H1 (cell line): ENCODE data around the gene ORAI3. TPM values are rescaled to one million over a fixed set of nuclear protein-coding genes. Genes with fewer than 3 reads are reported as not detected.
A peak's percentile ranks its signal among the peaks of the same experiment; 100 is the strongest.

ENCODE experiments used
- CTCF ChIA-PET: fragments of 300-600 bp; sonication (Branson Sonifier 250); formaldehyde crosslinking; loops from one replicate; lab custom pipeline; 2021; ENCODE audit not compliant: partially characterized antibody; lab: Charles Lee
- POLR2A ChIA-PET: fragments of 300-600 bp; sonication (Branson Sonifier 250); formaldehyde crosslinking; loops from one replicate; lab custom pipeline; 2021; ENCODE audit warnings: inconsistent platforms; ENCODE audit not compliant: partially characterized antibody; lab: Charles Lee
- DNase-seq, 2 experiments: peaks; one replicate each; pipeline versions ENCODE4 v3.0.0 to v3.0.0-alpha.2; 2010 to 2022; ENCODE audit warnings: low spot score in 2 of 2, low read depth in 1 of 2, mixed read lengths in 1 of 2
- FAIRE-seq: peaks from 2 replicates; lab custom pipeline; 2011; peaks lifted over from hg19 to GRCh38; lab: Jason Lieb, UNC
- H2AFZ ChIP-seq: 2 replicates; pipeline ENCODE4 v1.8.1; 2012; ENCODE audit warnings: low read length, inconsistent platforms
- H2AK5ac ChIP-seq: 2 replicates; pipeline ENCODE4 v1.6.1; 2013; ENCODE audit warnings: low read depth, low read length
- H2BK120ac ChIP-seq: replicated peaks from 2 replicates; pipeline ENCODE3; 2013; ENCODE audit warnings: low read depth, low read length, inconsistent platforms
- H2BK12ac ChIP-seq: 2 replicates; pipeline ENCODE4 v1.6.1; 2013; ENCODE audit warnings: low read depth, low read length
- H2BK15ac ChIP-seq: 2 replicates; pipeline ENCODE4 v1.6.1; 2013; ENCODE audit warnings: low read length
- H2BK20ac ChIP-seq: 2 replicates; pipeline ENCODE4 v1.6.1; 2013; ENCODE audit warnings: low read length
- H2BK5ac ChIP-seq: 2 replicates; pipeline ENCODE4 v1.6.1; 2013; ENCODE audit warnings: low read depth, low read length
- H3K14ac ChIP-seq: 2 replicates; pipeline ENCODE4 v1.6.1; 2013; ENCODE audit warnings: inconsistent platforms; ENCODE audit not compliant: insufficient read length
- H3K18ac ChIP-seq: 2 replicates; pipeline ENCODE4 v1.6.1; 2013; ENCODE audit warnings: low read length; ENCODE audit errors: extremely low read depth
- H3K23ac ChIP-seq: 2 replicates; pipeline ENCODE4 v1.6.1; 2013; ENCODE audit warnings: inconsistent platforms; ENCODE audit not compliant: insufficient read length
- H3K23me2 ChIP-seq: 2 replicates; pipeline ENCODE4 v1.6.1; 2013; ENCODE audit warnings: low read depth, low read length
- H3K27ac ChIP-seq: 2 replicates; pipeline ENCODE4 v1.6.1; 2011; ENCODE audit warnings: low read depth, low read length, inconsistent platforms
- H3K27me3 ChIP-seq, 4 experiments: replicated peaks in 1 of 4; 1 replicate in 1 of 4; 2 replicates in 3 of 4; pipeline versions ENCODE4 v1.6.1 to v1.8.1; 2011 to 2013; ENCODE audit warnings: low read length in 3 of 4, mild to moderate bottlenecking in 3 of 4, inconsistent platforms in 2 of 4, mixed read lengths in 2 of 4, moderate library complexity in 1 of 4; ENCODE audit not compliant: control insufficient read depth in 3 of 4, insufficient read depth in 3 of 4; ENCODE audit errors: extremely low read depth in 1 of 4
- H3K36me3 ChIP-seq, 4 experiments: 2 replicates each; pipeline versions ENCODE4 v1.6.1 to v1.8.1; 2011 to 2013; ENCODE audit warnings: mild to moderate bottlenecking in 4 of 4, low read length in 3 of 4, moderate library complexity in 2 of 4, control low read depth in 1 of 4, inconsistent platforms in 1 of 4; ENCODE audit not compliant: insufficient read depth in 4 of 4, control insufficient read depth in 2 of 4
- H3K4ac ChIP-seq: replicated peaks from 2 replicates; pipeline ENCODE3; 2013; ENCODE audit warnings: low read length, low read depth, mixed read lengths, inconsistent platforms; ENCODE audit not compliant: insufficient read length
- H3K4me1 ChIP-seq, 4 experiments: replicated peaks in 1 of 4; 1 replicate in 1 of 4; 2 replicates in 3 of 4; pipeline versions ENCODE4 v1.6.1 to v1.8.1; 2011 to 2013; ENCODE audit warnings: low read length in 3 of 4, inconsistent platforms in 2 of 4, mixed read lengths in 1 of 4; ENCODE audit not compliant: insufficient read depth in 4 of 4, control insufficient read depth in 3 of 4
- H3K4me2 ChIP-seq, 2 experiments: 2 replicates each; pipeline versions ENCODE4 v1.6.1 to v1.8.1; 2011 to 2013; ENCODE audit warnings: low read depth in 2 of 2, low read length in 2 of 2, control low read depth in 1 of 2, inconsistent platforms in 1 of 2, mild to moderate bottlenecking in 1 of 2; ENCODE audit not compliant: insufficient read depth in 1 of 2
- H3K4me3 ChIP-seq, 4 experiments: fragments of 200-600, 300-600 bp in 1 of 4; sonication (generic), shearing (Covaris generic), sonication (Bioruptor Twin) in 1 of 4; 2 replicates each; pipeline versions ENCODE4 v1.5.1 to v1.8.1; 2011 to 2016; ENCODE audit warnings: low read length in 4 of 4, low read depth in 3 of 4, control low read depth in 2 of 4, inconsistent platforms in 2 of 4, mild to moderate bottlenecking in 2 of 4, mixed read lengths in 1 of 4, moderate library complexity in 1 of 4; ENCODE audit not compliant: insufficient read depth in 2 of 4; ENCODE audit errors: extremely low read depth in 1 of 4
- H3K56ac ChIP-seq: replicated peaks from 2 replicates; pipeline ENCODE3; 2013; ENCODE audit warnings: low read depth, mild to moderate bottlenecking, mixed read lengths, low read length, inconsistent platforms; ENCODE audit not compliant: insufficient read length
- H3K79me1 ChIP-seq: 2 replicates; pipeline ENCODE4 v1.6.1; 2013; ENCODE audit warnings: low read depth, low read length, control low read depth
- H3K79me2 ChIP-seq, 2 experiments: 2 replicates each; pipeline versions ENCODE4 v1.6.1 to v1.8.1; 2012 to 2013; ENCODE audit warnings: low read length in 2 of 2, mild to moderate bottlenecking in 2 of 2, inconsistent platforms in 1 of 2; ENCODE audit not compliant: insufficient read depth in 2 of 2, control insufficient read depth in 1 of 2
- H3K9ac ChIP-seq, 4 experiments: replicated peaks in 1 of 4; 1 replicate in 1 of 4; 2 replicates in 3 of 4; pipeline versions ENCODE4 v1.6.1 to v1.8.1; 2011 to 2013; ENCODE audit warnings: low read depth in 3 of 4, low read length in 3 of 4, control low read depth in 2 of 4, mild to moderate bottlenecking in 2 of 4, moderate library complexity in 2 of 4, inconsistent platforms in 1 of 4; ENCODE audit errors: extremely low read depth in 1 of 4
- H3K9me3 ChIP-seq, 2 experiments: 2 replicates each; pipeline versions ENCODE4 v1.6.1 to v1.8.1; 2012 to 2013; ENCODE audit warnings: mild to moderate bottlenecking in 2 of 2, moderate library complexity in 2 of 2, control low read depth in 1 of 2, inconsistent platforms in 1 of 2, low read depth in 1 of 2, low read length in 1 of 2, mixed read lengths in 1 of 2; ENCODE audit not compliant: insufficient read depth in 2 of 2
- H4K20me1 ChIP-seq, 2 experiments: replicated peaks in 1 of 2; 2 replicates each; pipeline versions ENCODE3 to v1.8.1; 2011 to 2013; ENCODE audit warnings: inconsistent platforms in 2 of 2, low read length in 2 of 2, mild to moderate bottlenecking in 1 of 2; ENCODE audit not compliant: insufficient read depth in 2 of 2, control insufficient read depth in 1 of 2
- H4K5ac ChIP-seq: 2 replicates; pipeline ENCODE4 v1.6.1; 2013; ENCODE audit warnings: low read length, low read depth, mixed read lengths, inconsistent platforms; ENCODE audit not compliant: insufficient read length
- H4K8ac ChIP-seq: 2 replicates; pipeline ENCODE4 v1.8.0; 2013; ENCODE audit warnings: mild to moderate bottlenecking, moderate library complexity, low read length, inconsistent platforms; ENCODE audit not compliant: insufficient read depth; ENCODE audit errors: extremely low read depth
- H4K91ac ChIP-seq: replicated peaks from 2 replicates; pipeline ENCODE3; 2013; ENCODE audit warnings: low read length, mixed read lengths, inconsistent platforms; ENCODE audit not compliant: insufficient read length
- CEBPB ChIP-seq: IDR thresholded peaks from 2 replicates; pipeline ENCODE4 v1.6.1; 2012; ENCODE audit warnings: low read depth, low read length
- JUND ChIP-seq: IDR thresholded peaks from 2 replicates; pipeline ENCODE4 v1.6.1; 2011; ENCODE audit warnings: mild to moderate bottlenecking, improper control_type of control experiment, low read length
- KDM1A ChIP-seq: fragments of 200-600, 300-600 bp; sonication (generic); IDR thresholded peaks from 2 replicates; pipeline ENCODE4 v1.7.1; 2016; ENCODE audit warnings: mild to moderate bottlenecking, low read length, borderline replicate concordance
- RXRA ChIP-seq: IDR thresholded peaks from 2 replicates; pipeline ENCODE4 v1.6.1; 2011; ENCODE audit warnings: low read depth, mild to moderate bottlenecking, low read length, moderate library complexity; ENCODE audit not compliant: insufficient read depth
- SIN3A ChIP-seq, 2 experiments: IDR thresholded peaks in 1 of 2; conservative IDR thresholded peaks in 1 of 2; 2 replicates each; pipeline ENCODE4 v1.6.1; 2011 to 2012; ENCODE audit warnings: low read length in 2 of 2, improper control_type of control experiment in 1 of 2, low read depth in 1 of 2, mild to moderate bottlenecking in 1 of 2
- WGBS, 2 experiments: shearing (Covaris generic) in 1 of 2; methylation state at CpG; one replicate each; pipeline versions ENCODE4 v1.1.6 to v1.1.7; 2013 to 2015; ENCODE audit warnings: low lambda C conversion rate in 2 of 2, mixed read lengths in 2 of 2, inconsistent platforms in 1 of 2, low coverage in 1 of 2, missing lambda C conversion rate in 1 of 2; ENCODE audit not compliant: insufficient replicate concordance in 2 of 2, insufficient coverage in 1 of 2, insufficient read length in 1 of 2; ENCODE audit errors: extremely low coverage in 1 of 2, missing lambda C conversion rate in 1 of 2; 5-methylcytosine and 5-hydroxymethylcytosine counted together
- polyA plus RNA-seq, 7 experiments: library from polyadenylated mRNA; depleted of rRNA in 3 of 7; stranded (reverse) in 5 of 7; unstranded in 2 of 7; fragments of >200 nt in 5 of 7; fragments of 200-250 nt in 2 of 7; gene quantifications; 1 replicate in 5 of 7; 2 replicates in 1 of 7; 4 replicates in 1 of 7; pipeline versions ENCODE4 v1.2.1 to v1.2.3, GENCODE V29; 2011 to 2013; ENCODE audit warnings: missing spikeins in 2 of 7, mixed read lengths in 2 of 7
- total RNA-seq: library from RNA; stranded (reverse); fragmentation: NEBNext Ultra II Directional; extraction: Animal tissue kit (Norgen Biotek cat#: 25700); gene quantifications from 2 replicates; pipeline ENCODE4 v1.2.1, GENCODE V29; 2021

ORAI3 gene
- total and polyA plus RNA-seq, 2 of the 8 experiments (the other 6 are each of a cell fraction or from before 2014, with no cell fraction given), result 8.7 to 24.5 TPM

DNA sequence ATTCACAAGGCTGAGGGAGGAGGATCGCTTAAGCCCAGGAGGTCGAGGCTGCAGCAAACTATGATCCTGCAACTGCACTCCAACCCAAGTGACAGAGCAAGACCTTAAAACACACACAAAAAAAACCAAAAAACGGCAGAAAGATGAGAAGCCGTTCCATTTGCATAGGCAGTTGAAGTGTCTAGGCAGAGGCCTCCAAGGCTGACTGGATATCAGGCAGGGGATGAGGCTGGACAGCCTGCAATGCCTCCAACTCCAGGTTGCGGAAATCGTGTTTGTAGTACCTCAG, 27.5 kb upstream of the ORAI3 start:
- H3K4me2 ChIP-seq, result peak overlapping the region; percentile 55 to 91; a peak in 2 of 4 replicates
- no peak for TF ChIP-seq RXRA
- TF ChIP-seq JUND, result no peak
- no peak for TF ChIP-seq KDM1A
- 0 out of 4 replicates have a peak, but pooled peaks of 1 of the 2 experiments have one; percentile 70 for TF ChIP-seq SIN3A (conservative IDR thresholded peaks at IDR 0.05 in 1 of 2, IDR thresholded peaks at IDR 0.05 in 1 of 2; ENCODE audit: low read depth in 1 of 2, low read length in 2 of 2)
- 0 out of 2 replicates have a peak, but pooled peaks have one; percentile 18 for TF ChIP-seq CEBPB

More for the DNA sequence above, 27.5 kb upstream of the ORAI3 start:
- Histone ChIP-seq H2BK120ac (no peak overlapping the region), H3K23ac (no peak overlapping the region), H3K9ac (no peak overlapping the region), H3K4me1 (peaks cover 0 to 5% (median under 1%) of the 10 kb centered on the region in 4 experiments; a peak in 3 of 7 replicates), H2BK15ac (no peak overlapping the region), H2BK20ac (no peak overlapping the region), H2BK5ac (no peak overlapping the region), H4K91ac (no peak overlapping the region), H3K36me3 (peaks cover 0 to 2% (median 0%) of the 10 kb centered on the region in 4 experiments; a peak in 1 of 8 replicates), H4K20me1 (peaks cover 2 to 3% of the 10 kb centered on the region in 2 experiments), H2BK12ac (no peak overlapping the region), H4K8ac (no peak overlapping the region), H3K14ac (no peak overlapping the region), H3K27ac (no peak overlapping the region), H3K79me2 (peaks cover 0 to 10% of the 10 kb centered on the region in 2 experiments; a peak in 2 of 4 replicates), H3K4ac (no peak overlapping the region), H3K27me3 (no peaks in the 10 kb centered on the region), H3K18ac (no peak overlapping the region), H4K5ac (no peak overlapping the region), H3K56ac (no peak overlapping the region), H3K79me1 (peaks cover 4% of the 10 kb centered on the region), H2AK5ac (no peak overlapping the region), H2AFZ (no peak overlapping the region), H3K23me2 (peaks cover 8% of the 10 kb centered on the region; the same call in 1 of the 2 replicates), H3K9me3 (no peaks in the 10 kb centered on the region), H3K4me3 (peak overlapping the region in 1 of 4 experiments; percentile 88; a peak in 2 of 8 replicates)
- WGBS, 2 experiments, result 33% methylated on average over 6 of the region's 6 CpGs; no CpG with 5 or more reads in 1 of the 2 experiments
- DNase-seq (no peak), FAIRE-seq (no peak)
- ChIA-PET CTCF (interaction anchor here (0.6 to 8.0 kb wide), 6 partner anchors 20 to 984 kb away, joined by 3 to 63 read pairs (median 5); no protein-coding TSS in a partner anchor), POLR2A (no interaction called here)
